ENCODE data around the gene ARIH2. TPM values are rescaled to one million over a fixed set of nuclear protein-coding genes. Genes with fewer than 3 reads are reported as not detected.

ARIH2 gene
- total RNA-seq, 1 experiment from 2014 or later = 76.8 TPM

- H3K27ac ChIP-seq (ENCODE audit: low read depth, low read length, poor library complexity, severe bottlenecking) = no peak overlapping the region
- no TSS peak for BruUV-seq (replicated peaks)
- H3K4me1 ChIP-seq (ENCODE audit: insufficient read depth, low read length, poor library complexity, severe bottlenecking) = peaks cover 7% of the 10 kb centered on the region
- H3K36me3 ChIP-seq (ENCODE audit: insufficient read depth, low read length, poor library complexity, severe bottlenecking) = peaks cover 8% of the 10 kb centered on the region
- POLR2A ChIA-PET (ENCODE audit: low non-redundant PET) = no interaction called here
- H3K4me3 ChIP-seq (ENCODE audit: low read depth, low read length, poor library complexity, severe bottlenecking) = no peak overlapping the region
- DNase-seq (ENCODE audit: low spot score) = no peak
- no peaks in the 10 kb centered on the region for H3K9me3 ChIP-seq (ENCODE audit: low read depth, low read length, poor library complexity, severe bottlenecking)
- H3K27me3 ChIP-seq (replicated peaks; ENCODE audit: insufficient read depth, low read depth, low read length, poor library complexity) = no peaks in the 10 kb centered on the region
- TF ChIP-seq CTCF (conservative IDR thresholded peaks at IDR 0.05; ENCODE audit: low read depth, low read length) (no peak), EZH2 (IDR thresholded peaks at IDR 0.05; ENCODE audit: borderline replicate concordance, low read depth, low read length, poor library complexity, severe bottlenecking) (no peak)
- CTCF ChIA-PET = no interaction called here
- intact Hi-C loops (cut with micrococcal nuclease; ENCODE audit: unreplicated experiment) = no loop called here
Observed at GRCh38 chr3:48928679-48929078, 10.0 kb downstream of the ARIH2 start.

GRCh38 chr3:48929358-48930035 is 10.9 kb downstream of the ARIH2 start:
- Histone ChIP-seq H3K36me3 (ENCODE audit: insufficient read depth, low read length, poor library complexity, severe bottlenecking) (peaks cover 15% of the 10 kb centered on the region), H3K27me3 (replicated peaks; ENCODE audit: insufficient read depth, low read depth, low read length, poor library complexity) (no peaks in the 10 kb centered on the region), H3K4me3 (ENCODE audit: low read depth, low read length, poor library complexity, severe bottlenecking) (no peak overlapping the region), H3K4me1 (ENCODE audit: insufficient read depth, low read length, poor library complexity, severe bottlenecking) (peaks cover 7% of the 10 kb centered on the region), H3K9me3 (ENCODE audit: low read depth, low read length, poor library complexity, severe bottlenecking) (no peaks in the 10 kb centered on the region), H3K27ac (ENCODE audit: low read depth, low read length, poor library complexity, severe bottlenecking) (no peak overlapping the region)
- no peak for TF ChIP-seq CTCF (conservative IDR thresholded peaks at IDR 0.05; ENCODE audit: low read depth, low read length)
- no peak for TF ChIP-seq EZH2 (IDR thresholded peaks at IDR 0.05; ENCODE audit: borderline replicate concordance, low read depth, low read length, poor library complexity, severe bottlenecking)
- CTCF ChIA-PET = no interaction called here
- no TSS peak for BruUV-seq (replicated peaks)
- POLR2A ChIA-PET (ENCODE audit: low non-redundant PET) = no interaction called here
- intact Hi-C loops (cut with micrococcal nuclease; ENCODE audit: unreplicated experiment) = no loop called here
- DNase-seq (ENCODE audit: low spot score) = no peak

GRCh38 chr3:48930590-48930989 is 11.9 kb downstream of the ARIH2 start:
- Histone ChIP-seq H3K4me1 (ENCODE audit: insufficient read depth, low read length, poor library complexity, severe bottlenecking) (peaks cover 7% of the 10 kb centered on the region), H3K4me3 (ENCODE audit: low read depth, low read length, poor library complexity, severe bottlenecking) (no peak overlapping the region), H3K27me3 (replicated peaks; ENCODE audit: insufficient read depth, low read depth, low read length, poor library complexity) (no peaks in the 10 kb centered on the region), H3K27ac (ENCODE audit: low read depth, low read length, poor library complexity, severe bottlenecking) (no peak overlapping the region), H3K9me3 (ENCODE audit: low read depth, low read length, poor library complexity, severe bottlenecking) (no peaks in the 10 kb centered on the region), H3K36me3 (ENCODE audit: insufficient read depth, low read length, poor library complexity, severe bottlenecking) (peaks cover 15% of the 10 kb centered on the region)
- intact Hi-C loops (cut with micrococcal nuclease; ENCODE audit: unreplicated experiment) = no loop called here
- ChIA-PET POLR2A (ENCODE audit: low non-redundant PET) (no interaction called here), CTCF (no interaction called here)
- DNase-seq (ENCODE audit: low spot score) = no peak
- TF ChIP-seq EZH2 (IDR thresholded peaks at IDR 0.05; ENCODE audit: borderline replicate concordance, low read depth, low read length, poor library complexity, severe bottlenecking) = no peak
- TF ChIP-seq CTCF (conservative IDR thresholded peaks at IDR 0.05; ENCODE audit: low read depth, low read length) = no peak
- no TSS peak for BruUV-seq (replicated peaks)
